Ishikawa (cell line): ENCODE measurements around the gene NUAK1.

ENCODE experiments used
- CEBPB ChIP-seq: IDR thresholded peaks from 2 replicates; pipeline ENCODE4 v1.6.1; 2012
- CREB1 ChIP-seq: IDR thresholded peaks from 2 replicates; pipeline ENCODE4 v1.6.1; 2012; ENCODE audit warnings: low read depth
- EGR1 ChIP-seq: IDR thresholded peaks from 2 replicates; pipeline ENCODE4 v1.6.1; 2012
- EP300 ChIP-seq: IDR thresholded peaks from 2 replicates; pipeline ENCODE4 v1.6.1; 2012; ENCODE audit warnings: borderline replicate concordance
- FOXM1 ChIP-seq: IDR thresholded peaks from 2 replicates; pipeline ENCODE4 v1.6.1; 2012; ENCODE audit warnings: low read depth, borderline replicate concordance
- MAX ChIP-seq: IDR thresholded peaks from 2 replicates; pipeline ENCODE4 v1.6.1; 2012
- NFIC ChIP-seq: IDR thresholded peaks from 2 replicates; pipeline ENCODE4 v1.6.1; 2012
- RAD21 ChIP-seq: IDR thresholded peaks from 2 replicates; pipeline ENCODE4 v1.6.1; 2012; ENCODE audit warnings: low read depth
- REST ChIP-seq: IDR thresholded peaks from 2 replicates; pipeline ENCODE4 v1.6.1; 2012; ENCODE audit warnings: low read depth, mild to moderate bottlenecking
- TAF1 ChIP-seq: IDR thresholded peaks from 2 replicates; pipeline ENCODE4 v1.6.1; 2012; ENCODE audit warnings: low read depth, mild to moderate bottlenecking
- TCF12 ChIP-seq: IDR thresholded peaks from 2 replicates; pipeline ENCODE4 v1.6.1; 2012; ENCODE audit warnings: low read depth
- TEAD4 ChIP-seq: IDR thresholded peaks from 2 replicates; pipeline ENCODE4 v1.6.1; 2012
- USF1 ChIP-seq: IDR thresholded peaks from 2 replicates; pipeline ENCODE4 v1.6.1; 2012
- YY1 ChIP-seq: IDR thresholded peaks from 2 replicates; pipeline ENCODE4 v1.6.1; 2012; ENCODE audit warnings: low read depth
- ZBTB7A ChIP-seq: IDR thresholded peaks from 2 replicates; pipeline ENCODE4 v1.6.1; 2012; ENCODE audit warnings: low read depth

The NUAK1 gene

GRCh38 chr12:106063826-106064720 lies 74.7 kb downstream of the NUAK1 start:
- TF ChIP-seq MAX (no peak), TCF12 (no peak), EGR1 (no peak)

- TF ChIP-seq TAF1 (no peak), EGR1 (no peak), RAD21 (no peak), NFIC (no peak), MAX (no peak), EP300 (no peak)
These were observed 76.1 kb downstream of the NUAK1 start for GRCh38 chr12:106062693-106063092.

- TF ChIP-seq ZBTB7A = no peak
- no peak for TF ChIP-seq CEBPB
- no peak for TF ChIP-seq YY1
- TF ChIP-seq TAF1 = no peak
- TF ChIP-seq EP300 = no peak
- no peak for TF ChIP-seq USF1
- TF ChIP-seq MAX = no peak
- TF ChIP-seq TCF12 = no peak
- no peak for TF ChIP-seq FOXM1
- TF ChIP-seq REST = no peak
- no peak for TF ChIP-seq CREB1
- no peak for TF ChIP-seq TEAD4
- no peak for TF ChIP-seq NFIC
These were observed 80.2 kb downstream of the NUAK1 start for GRCh38 chr12:106058256-106059182.

GRCh38 chr12:106054049-106054448 lies 84.7 kb downstream of the NUAK1 start:
- TF ChIP-seq TCF12 (no peak), REST (no peak), NFIC (no peak), MAX (no peak), EGR1 (no peak), USF1 (no peak), YY1 (no peak), RAD21 (no peak), TEAD4 (no peak), CREB1 (no peak), EP300 (no peak), TAF1 (no peak), FOXM1 (no peak), CEBPB (no peak), ZBTB7A (no peak)
